GM12873 (cell line): ENCODE results near the gene CTBS.
A peak's percentile ranks its signal among the peaks of the same experiment; 100 is the strongest.

Experiments used
- CTCF ChIP-seq: IDR thresholded peaks from 2 replicates; pipeline ENCODE4 v1.5.1; 2012; ENCODE audit warnings: low read depth, mild to moderate bottlenecking, moderate library complexity, low read length, control low read depth; ENCODE audit not compliant: insufficient read depth; ENCODE audit errors: missing control alignments

The CTBS gene

GRCh38 chr1:84573967-84574842 lies at the start of gene CTBS:
Gene CTBS, minus strand, starts transcription at chr1:84574440. Its CDS starts 25 bp downstream, at chr1:84574415.
- TF ChIP-seq CTCF: no peak

- no peak for TF ChIP-seq CTCF
These were observed 47.3 kb upstream of the CTBS start for GRCh38 chr1:84621553-84621952.

GRCh38 chr1:84620720-84621313 lies 46.6 kb upstream of the CTBS start:
- peak; percentile 83 for TF ChIP-seq CTCF

GRCh38 chr1:84619383-84620102 lies 45.3 kb upstream of the CTBS start:
- no peak for TF ChIP-seq CTCF

- no peak for TF ChIP-seq CTCF
These were observed 43.1 kb upstream of the CTBS start for GRCh38 chr1:84617349-84617748.

- no peak for TF ChIP-seq CTCF
These were observed 41.5 kb upstream of the CTBS start for GRCh38 chr1:84615790-84616189.

GRCh38 chr1:84613887-84614286 lies 39.6 kb upstream of the CTBS start:
- no peak for TF ChIP-seq CTCF
